IPS DF 6.9 (cell line): ENCODE results near the gene LUC7L3.
"Not testable (repeated sequence)": the region's sequence is repeated elsewhere in the genome, so short reads cannot be mapped to it uniquely, and the experiment has no call there.

ENCODE experiments used
- DNase-seq: peaks from one replicate; pipeline ENCODE4 v3.0.0-alpha.2; 2013; ENCODE audit warnings: low read depth, low spot score
- H3K27ac ChIP-seq: one replicate; pipeline ENCODE4 v1.5.1; 2013; ENCODE audit warnings: low read length, control low read depth
- H3K27me3 ChIP-seq: 2 replicates; pipeline ENCODE4 v1.6.1; 2013; ENCODE audit warnings: mild to moderate bottlenecking, low read length; ENCODE audit not compliant: control insufficient read depth, insufficient read depth
- H3K36me3 ChIP-seq: 2 replicates; pipeline ENCODE4 v1.6.1; 2013; ENCODE audit warnings: low read length; ENCODE audit not compliant: control insufficient read depth, insufficient read depth
- H3K4me1 ChIP-seq: 2 replicates; pipeline ENCODE4 v1.6.1; 2013; ENCODE audit warnings: low read length; ENCODE audit not compliant: control insufficient read depth, insufficient read depth
- H3K4me3 ChIP-seq: 2 replicates; pipeline ENCODE4 v1.5.1; 2013; ENCODE audit warnings: mild to moderate bottlenecking, low read length
- H3K9me3 ChIP-seq: 2 replicates; pipeline ENCODE4 v1.6.1; 2013; ENCODE audit warnings: low read length, inconsistent platforms; ENCODE audit not compliant: control insufficient read depth, insufficient read depth
- WGBS: extraction: QIAGEN DNeasy Blood & Tissue Kit; methylation state at CpG from one replicate; pipeline ENCODE4 v1.1.7; 2013; ENCODE audit warnings: mixed read lengths, missing lambda C conversion rate; ENCODE audit not compliant: insufficient read length, insufficient coverage; 5-methylcytosine and 5-hydroxymethylcytosine counted together

Gene LUC7L3

DNA sequence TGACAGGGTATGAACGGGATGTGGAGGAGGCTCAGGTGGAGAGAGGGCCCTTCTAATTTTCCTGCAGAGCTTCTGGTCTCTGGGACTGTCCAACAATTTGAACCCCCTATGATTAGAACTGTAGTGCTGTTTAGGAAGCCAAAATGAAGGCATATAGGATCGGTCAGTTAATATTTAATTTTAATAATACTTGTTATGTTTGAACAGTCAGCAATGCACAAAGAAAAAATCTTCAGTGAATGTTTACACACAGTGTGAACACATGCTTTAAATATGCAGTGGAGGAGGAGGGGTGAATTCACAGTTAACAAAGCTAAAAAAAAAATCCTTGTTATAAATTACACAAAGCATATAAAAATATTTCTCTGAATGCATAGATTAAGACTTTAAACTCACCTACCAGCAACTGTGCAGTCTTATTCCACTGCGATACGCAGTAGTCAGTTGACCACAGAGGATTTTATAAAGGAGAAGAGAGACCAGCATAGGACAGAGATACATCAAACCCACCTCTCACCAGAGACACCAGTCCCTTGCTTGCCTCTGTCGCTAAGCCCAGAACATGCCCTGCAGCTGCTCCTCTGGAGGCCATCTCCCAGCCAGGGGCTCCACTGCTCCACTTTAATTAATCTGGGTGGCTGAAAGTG, 26.2 kb upstream of the LUC7L3 start:
- Histone ChIP-seq H3K9me3 (no peaks in the 10 kb centered on the region), H3K36me3 (peaks cover 17% of the 10 kb centered on the region; the same call in 1 of the 2 replicates), H3K4me1 (peaks cover 2% of the 10 kb centered on the region), H3K27me3 (no peaks in the 10 kb centered on the region), H3K4me3 (no peak overlapping the region), H3K27ac (no peak overlapping the region)
- no peak for DNase-seq
- no CpG with 5 or more reads among the region's 5 CpGs for WGBS

DNA sequence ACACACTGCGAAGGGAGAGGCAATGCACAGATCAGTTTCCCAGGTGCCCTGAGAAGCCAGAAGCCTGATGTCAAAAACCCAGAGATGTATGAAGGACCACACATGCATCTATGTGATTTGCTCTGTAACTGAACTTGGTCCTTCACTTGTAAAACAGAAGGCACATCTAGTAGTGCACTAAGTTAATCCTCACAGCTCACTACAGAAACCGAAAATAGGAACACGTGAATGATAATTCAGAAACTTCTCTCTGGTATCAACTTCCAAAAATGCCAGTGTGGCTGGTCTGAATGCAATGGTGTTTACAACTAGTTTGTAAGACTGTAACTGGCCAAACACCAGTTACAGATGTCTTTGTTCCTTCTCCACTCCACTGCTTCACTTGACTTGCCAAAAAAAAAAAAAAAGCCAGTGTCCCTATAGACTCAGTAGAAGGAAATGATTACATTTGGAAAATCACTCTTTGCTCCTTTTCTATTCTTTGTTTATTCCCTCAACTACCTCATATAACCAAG, 23.0 kb upstream of the LUC7L3 start:
- no peak for DNase-seq
- Histone ChIP-seq H3K4me1 (no peaks in the 10 kb centered on the region), H3K27me3 (no peaks in the 10 kb centered on the region), H3K4me3 (no peak overlapping the region), H3K9me3 (no peaks in the 10 kb centered on the region), H3K27ac (no peak overlapping the region), H3K36me3 (peaks cover 17% of the 10 kb centered on the region; the same call in 1 of the 2 replicates)
- no CpG with 5 or more reads among the region's 3 CpGs for WGBS

DNA sequence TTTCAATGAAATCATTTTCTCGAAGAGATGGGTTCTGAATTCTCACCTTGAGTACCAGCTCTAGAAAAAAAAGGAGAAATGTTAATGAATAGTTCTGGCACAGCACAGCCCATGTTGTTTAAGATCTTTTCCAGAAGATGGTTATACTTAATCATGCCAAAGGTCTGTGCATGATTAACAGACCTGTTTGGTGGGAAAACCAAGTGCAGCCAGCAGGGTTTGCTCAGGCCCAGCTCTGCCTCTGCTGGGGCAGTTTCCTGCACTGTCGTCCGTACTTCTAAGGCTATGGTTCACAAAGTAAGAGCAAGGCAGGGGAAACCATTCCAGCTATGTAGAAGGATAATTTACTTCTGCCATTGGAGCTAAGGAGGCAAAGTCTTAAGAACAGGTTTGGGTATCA, 22.3 kb upstream of the LUC7L3 start:
- Histone ChIP-seq H3K4me3 (no peak overlapping the region), H3K27me3 (no peaks in the 10 kb centered on the region), H3K4me1 (no peaks in the 10 kb centered on the region), H3K9me3 (no peaks in the 10 kb centered on the region), H3K27ac (no peak overlapping the region), H3K36me3 (peaks cover 17% of the 10 kb centered on the region; the same call in 1 of the 2 replicates)
- DNase-seq = no peak
- no CpG with 5 or more reads among the region's 3 CpGs for WGBS

DNA sequence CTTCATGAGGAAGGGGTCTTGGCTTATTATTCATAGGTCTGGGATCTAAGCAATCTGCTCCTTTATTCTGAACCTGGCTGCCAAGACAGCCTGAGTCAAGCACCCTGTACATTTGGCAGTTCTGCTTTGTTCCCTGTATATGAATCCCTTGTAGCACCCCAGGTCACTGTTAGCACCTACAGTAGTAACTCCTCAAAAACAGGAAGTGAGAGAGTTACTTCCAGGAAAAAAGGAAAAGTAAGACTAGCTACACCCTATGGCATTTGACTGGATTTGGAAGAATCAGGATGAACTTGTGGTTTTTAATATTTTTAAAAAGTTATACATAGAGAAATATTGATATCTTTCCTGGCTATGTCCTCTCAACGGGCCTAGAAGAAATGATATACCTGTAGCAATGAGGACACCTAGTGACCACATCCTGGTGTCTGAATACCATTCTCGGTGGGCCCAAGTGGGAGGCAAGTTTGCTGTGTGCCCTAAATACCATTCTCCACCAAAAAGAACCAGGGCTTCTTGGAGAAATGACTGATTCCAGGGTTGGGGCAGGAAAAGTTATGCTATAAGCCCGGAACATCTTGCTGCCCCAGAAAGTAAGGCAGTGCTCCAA, 21.6 kb upstream of the LUC7L3 start:
- Histone ChIP-seq H3K27me3 (no peaks in the 10 kb centered on the region), H3K27ac (no peak overlapping the region), H3K36me3 (peaks cover 17% of the 10 kb centered on the region; the same call in 1 of the 2 replicates), H3K4me1 (no peaks in the 10 kb centered on the region), H3K9me3 (no peaks in the 10 kb centered on the region), H3K4me3 (no peak overlapping the region)
- no peak for DNase-seq
- WGBS = no CpG with 5 or more reads among the region's 3 CpGs

DNA sequence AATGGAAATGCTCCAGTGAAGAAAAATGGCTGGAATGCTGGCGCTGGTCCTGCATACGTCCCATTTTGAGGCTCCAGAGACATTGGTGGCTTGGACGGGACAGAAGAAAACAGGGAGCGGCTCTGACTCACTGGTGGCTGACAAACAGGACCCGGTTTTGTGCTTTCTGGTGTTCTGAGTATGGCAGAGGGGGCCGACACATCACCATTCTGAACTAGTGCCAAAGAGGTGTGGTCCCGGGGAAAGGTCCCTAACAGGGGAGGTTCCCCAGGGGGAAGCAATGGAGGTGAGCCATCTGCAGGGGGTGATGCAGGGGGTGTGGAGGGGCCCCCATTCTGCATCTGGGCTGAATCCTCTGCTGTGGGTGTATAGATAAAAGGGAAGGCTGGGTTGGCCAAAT, 20.0 kb upstream of the LUC7L3 start:
- no peaks in the 10 kb centered on the region for H3K9me3 ChIP-seq
- H3K27ac ChIP-seq = no peak overlapping the region
- WGBS = no CpG with 5 or more reads among the region's 7 CpGs
- H3K36me3 ChIP-seq = peaks cover 17% of the 10 kb centered on the region; the same call in 1 of the 2 replicates
- DNase-seq = no peak
- H3K4me1 ChIP-seq = no peaks in the 10 kb centered on the region
- H3K27me3 ChIP-seq = no peaks in the 10 kb centered on the region
- no peak overlapping the region for H3K4me3 ChIP-seq

DNA sequence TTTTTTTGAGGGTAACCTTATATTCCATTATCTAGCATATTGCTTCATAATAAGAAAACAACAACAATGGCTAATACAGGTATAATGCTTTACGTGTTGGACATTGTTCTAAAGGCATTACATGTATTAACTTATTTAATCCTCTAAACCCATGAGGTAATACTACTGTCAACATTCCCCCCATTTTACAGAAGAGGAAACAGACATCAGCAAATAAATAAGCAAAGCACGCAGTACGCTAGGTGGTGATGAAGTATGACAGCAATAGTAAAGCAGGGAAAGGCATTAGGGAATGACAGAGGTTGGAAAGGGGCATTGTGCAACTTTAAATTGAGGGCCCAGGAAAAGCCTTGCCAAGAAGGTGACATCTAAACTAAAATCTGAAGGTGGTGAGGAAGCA, 16.2 kb upstream of the LUC7L3 start:
- no peaks in the 10 kb centered on the region for H3K27me3 ChIP-seq
- H3K36me3 ChIP-seq = peaks cover 3% of the 10 kb centered on the region; the same call in 1 of the 2 replicates
- H3K4me1 ChIP-seq = no peaks in the 10 kb centered on the region
- no peaks in the 10 kb centered on the region for H3K9me3 ChIP-seq
- no CpG with 5 or more reads among the region's 3 CpGs for WGBS
- no peak for DNase-seq
- no peak overlapping the region for H3K27ac ChIP-seq
- no peak overlapping the region for H3K4me3 ChIP-seq

DNA sequence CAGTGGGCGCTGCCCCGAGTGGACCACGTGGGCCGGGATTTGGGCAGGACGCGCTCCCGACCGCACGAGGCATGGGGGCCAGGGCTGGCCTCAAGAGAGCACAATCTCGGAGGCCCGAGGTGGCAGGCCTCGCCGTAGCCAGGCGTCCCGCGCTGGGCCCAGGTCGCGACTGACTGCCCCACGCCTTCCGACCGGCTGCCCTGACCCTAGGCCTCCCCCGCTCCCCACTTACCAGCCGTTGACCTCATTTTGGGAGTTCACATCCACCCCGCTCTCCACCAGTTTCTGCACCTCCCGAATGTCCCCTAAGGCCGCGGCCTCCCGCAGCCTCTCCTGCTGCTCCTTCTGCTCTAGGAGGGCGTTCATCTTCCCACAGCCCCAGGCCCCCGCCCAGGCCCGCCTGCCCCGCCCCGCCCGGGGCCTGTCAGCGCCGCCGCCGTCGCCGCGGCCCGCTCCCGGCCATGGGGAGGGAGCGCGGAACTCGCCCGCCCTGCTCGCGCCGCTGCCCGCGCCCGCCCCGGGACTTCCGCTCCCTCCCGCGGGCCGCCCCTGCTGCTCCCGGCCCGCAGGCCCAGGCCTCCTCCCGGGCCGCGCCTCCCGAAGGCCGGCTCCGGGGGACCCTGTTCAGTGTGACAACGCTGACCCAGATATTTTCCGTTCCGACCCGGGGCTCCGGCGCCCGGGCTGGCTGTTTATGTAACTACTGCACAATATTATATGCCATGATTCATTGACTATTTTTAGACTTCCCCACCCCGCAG, 11.9 kb upstream of the LUC7L3 start, which contains the start of gene ANKRD40:
ANKRD40 (minus strand) TSS at position 626 of the 761 bp plus-strand sequence; CDS start at position 366, 260 bp downstream.
- Histone ChIP-seq H3K4me3 (peak within 1 kb of the TSS; percentile 55; the same call in 1 of the 2 replicates), H3K4me1 (peaks cover 1% of the 10 kb centered on the region; the same call in 1 of the 2 replicates), H3K9me3 (no peaks in the 10 kb centered on the region), H3K36me3 (peaks cover 3% of the 10 kb centered on the region; the same call in 1 of the 2 replicates), H3K27me3 (no peaks in the 10 kb centered on the region), H3K27ac (no peak within 1 kb of the TSS)
- no peak for DNase-seq
- no CpG with 5 or more reads among the region's 74 CpGs for WGBS

DNA sequence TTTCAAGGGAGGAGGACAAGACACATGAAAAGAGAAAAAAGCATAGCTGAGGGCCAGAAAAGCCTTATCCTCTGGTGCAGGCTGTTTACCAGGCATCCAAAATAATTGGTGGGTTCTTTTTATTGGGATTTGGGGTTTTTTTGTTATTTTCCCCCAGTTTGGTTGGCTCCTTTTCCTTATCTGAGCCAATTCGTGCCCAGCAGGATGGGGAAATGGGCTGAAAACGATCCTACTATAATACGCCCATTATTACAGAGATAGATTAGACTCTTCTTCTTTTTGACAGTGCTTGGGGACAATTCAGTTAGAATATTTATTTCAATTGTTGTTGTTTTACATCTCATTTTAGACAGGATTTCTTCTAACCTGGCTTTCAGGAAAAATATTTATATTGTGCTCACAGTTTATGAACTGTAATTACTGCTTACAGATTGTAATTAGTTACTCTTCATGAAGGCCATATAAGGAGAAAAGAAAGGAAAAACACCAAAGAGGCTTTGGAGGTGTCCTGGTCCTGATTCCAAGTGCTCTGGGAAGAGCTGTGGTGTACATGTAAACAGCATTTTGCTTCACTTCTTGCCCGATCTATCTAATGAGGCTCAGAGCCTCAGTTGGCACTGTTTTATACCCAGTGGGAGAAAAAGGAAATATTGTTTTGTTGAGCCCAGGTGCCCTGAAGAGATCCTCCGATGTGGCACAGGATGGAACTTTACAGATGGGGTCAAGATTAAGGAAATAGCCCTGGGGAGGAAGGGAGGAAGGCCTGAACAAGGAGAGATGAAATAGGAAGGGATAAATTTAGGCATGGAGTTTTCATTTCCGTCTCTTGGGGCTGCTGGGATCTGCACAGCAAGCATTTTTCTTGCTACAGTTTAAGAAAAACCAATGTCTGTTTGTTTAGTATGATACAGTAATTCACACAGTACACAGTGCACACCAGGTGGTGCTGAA, 11.1 kb upstream of the LUC7L3 start:
- peaks cover 3% of the 10 kb centered on the region; the same call in 1 of the 2 replicates for H3K36me3 ChIP-seq
- peak overlapping the region; percentile 55; the same call in 1 of the 2 replicates for H3K4me3 ChIP-seq
- H3K27ac ChIP-seq = no peak overlapping the region
- H3K4me1 ChIP-seq = peaks cover 1% of the 10 kb centered on the region; the same call in 1 of the 2 replicates
- DNase-seq = no peak
- no CpG with 5 or more reads among the region's 6 CpGs for WGBS
- no peaks in the 10 kb centered on the region for H3K9me3 ChIP-seq
- H3K27me3 ChIP-seq = no peaks in the 10 kb centered on the region

DNA sequence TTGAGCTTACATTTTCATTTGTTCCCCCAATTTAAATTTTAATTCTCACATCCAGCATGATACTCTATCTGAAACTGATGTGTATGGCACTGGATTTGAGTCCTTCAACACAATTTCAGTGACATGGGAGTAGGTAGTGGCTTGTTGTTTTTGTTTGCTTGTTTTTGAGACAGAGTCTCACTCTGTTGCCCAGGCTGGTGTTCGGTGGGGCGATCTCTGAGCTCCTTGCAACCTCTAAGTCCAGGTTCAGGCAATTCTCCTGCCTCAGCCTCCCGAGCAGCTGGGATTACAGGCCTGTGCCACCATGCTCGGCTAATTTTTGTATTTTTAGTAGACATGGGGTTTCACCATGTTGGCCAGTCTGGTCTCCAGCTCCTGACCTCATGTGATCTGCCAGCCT, 10.3 kb upstream of the LUC7L3 start:
- not testable (repeated sequence) for H3K27ac ChIP-seq, DNase-seq, H3K4me1 ChIP-seq, H3K4me3 ChIP-seq, H3K27me3 ChIP-seq, H3K9me3 ChIP-seq, H3K36me3 ChIP-seq
- WGBS = no CpG with 5 or more reads among the region's 4 CpGs
